T-cell (primary cell): ENCODE measurements around the gene CGB3. TPM values are rescaled to one million over a fixed set of nuclear protein-coding genes. Genes with fewer than 3 reads are reported as not detected.
"Not testable (repeated sequence)": the region's sequence is repeated elsewhere in the genome, so short reads cannot be mapped to it uniquely, and the experiment has no call there.

ENCODE experiments used
- ATAC-seq, 4 experiments: fragments of 200-7000 bp in 3 of 4; fragments of 150-1000 bp in 1 of 4; cut with Tn5 transposase; replicated peaks in 1 of 4; 1 replicate in 3 of 4; 2 replicates in 1 of 4; pipeline ENCODE4 v1.10.0; 2021; ENCODE audit warnings: moderate library complexity in 3 of 4, mild to moderate bottlenecking in 2 of 4, moderate number of reproducible peaks in 1 of 4
- CTCF ChIA-PET, 2 donors: fragments of 300-600 bp; sonication (Branson Sonifier 250); formaldehyde crosslinking; loops; one replicate each; lab custom pipeline; 2022; ENCODE audit warnings: antibody characterized with exemption in 2 of 2; lab: Charles Lee
- POLR2A ChIA-PET, 2 donors: fragments of 300-600 bp; sonication (Branson Sonifier 250); formaldehyde crosslinking; loops; one replicate each; lab custom pipeline; 2022; ENCODE audit warnings: antibody characterized with exemption in 2 of 2; lab: Charles Lee
- DNase-seq, 35 experiments: peaks; one replicate each; pipeline versions ENCODE4 v3.0.0 to v3.0.0-alpha.2; 2013 to 2023
- H3K27ac ChIP-seq: one replicate; pipeline ENCODE4 v1.5.1; 2013; ENCODE audit warnings: low read length
- H3K27me3 ChIP-seq, 2 experiments: replicated peaks in 1 of 2; 1 replicate in 1 of 2; 2 replicates in 1 of 2; pipeline versions ENCODE4 v1.6.1 to v1.7.0; 2013; ENCODE audit warnings: low read length in 1 of 2, mixed read lengths in 1 of 2; ENCODE audit not compliant: control insufficient read depth in 2 of 2, insufficient read depth in 2 of 2; ENCODE audit errors: extremely low read depth in 1 of 2
- H3K36me3 ChIP-seq, 2 donors: 1 replicate in 1 of 2; 2 replicates in 1 of 2; pipeline versions ENCODE4 v1.6.1 to v1.7.0; 2013; ENCODE audit warnings: low read length in 1 of 2; ENCODE audit not compliant: control insufficient read depth in 2 of 2, insufficient read depth in 1 of 2; ENCODE audit errors: extremely low read depth in 1 of 2
- H3K4me1 ChIP-seq, 2 experiments: 1 replicate in 1 of 2; 2 replicates in 1 of 2; pipeline versions ENCODE4 v1.6.1 to v1.7.0; 2013; ENCODE audit warnings: low read length in 2 of 2, mixed read lengths in 1 of 2; ENCODE audit not compliant: insufficient read depth in 2 of 2, control insufficient read depth in 1 of 2; ENCODE audit errors: extremely low read depth in 1 of 2
- H3K4me3 ChIP-seq, 2 donors: 1 replicate in 1 of 2; 2 replicates in 1 of 2; pipeline versions ENCODE4 v1.5.1 to v1.7.0; 2013; ENCODE audit warnings: mild to moderate bottlenecking in 2 of 2, low read length in 1 of 2, moderate library complexity in 1 of 2; ENCODE audit not compliant: control insufficient read depth in 1 of 2; ENCODE audit errors: extremely low read depth in 1 of 2
- H3K9me3 ChIP-seq: 2 replicates; pipeline ENCODE4 v1.7.0; 2013
- H3K27ac Mint-ChIP-seq, 2 donors: one replicate each; pipeline ENCODE4 v1.8.0; 2020 to 2021; ENCODE audit warnings: mild to moderate bottlenecking in 2 of 2, mixed read lengths in 2 of 2
- H3K27me3 Mint-ChIP-seq, 2 donors: one replicate each; pipeline ENCODE4 v1.8.0; 2021 to 2022; ENCODE audit warnings: mixed read lengths in 2 of 2
- H3K36me3 Mint-ChIP-seq: one replicate; pipeline ENCODE4 v1.8.0; 2021; ENCODE audit warnings: mixed read lengths
- H3K4me1 Mint-ChIP-seq, 3 donors: one replicate each; pipeline ENCODE4 v1.8.0; 2020 to 2022; ENCODE audit warnings: mixed read lengths in 3 of 3, mild to moderate bottlenecking in 1 of 3
- H3K4me3 Mint-ChIP-seq, 3 donors: one replicate each; pipeline ENCODE4 v1.8.0; 2020 to 2022; ENCODE audit warnings: mild to moderate bottlenecking in 3 of 3, mixed read lengths in 3 of 3, moderate library complexity in 3 of 3
- H3K9me3 Mint-ChIP-seq, 3 donors: one replicate each; pipeline ENCODE4 v1.8.0; 2020 to 2022; ENCODE audit warnings: mixed read lengths in 3 of 3
- WGBS: methylation state at CpG from one replicate; pipeline ENCODE4 v1.1.5; 2013; ENCODE audit warnings: missing lambda C conversion rate; ENCODE audit not compliant: insufficient coverage; 5-methylcytosine and 5-hydroxymethylcytosine counted together
- total RNA-seq, 35 experiments: library from RNA in 6 of 35; stranded (reverse) in 6 of 35; fragments of 120-200 nt in 1 of 35; gene quantifications; one replicate each; pipeline versions ENCODE4 v1.2.1 to v1.2.4 and lab custom pipeline; 2013 to 2026

Gene CGB3
- total RNA-seq, 5 donors from 2014 or later (not counting 1 experiment from before 2014, with no cell fraction given) = not detected

GRCh38 chr19:49025599-49025998, 1.5 kb upstream of the CGB3 start:
- H3K9me3 Mint-ChIP-seq, H3K27me3 Mint-ChIP-seq, H3K27me3 ChIP-seq, H3K36me3 Mint-ChIP-seq, H3K4me3 Mint-ChIP-seq, H3K27ac Mint-ChIP-seq, ATAC-seq, H3K36me3 ChIP-seq, H3K9me3 ChIP-seq, CTCF ChIA-PET, H3K27ac ChIP-seq, H3K4me3 ChIP-seq, DNase-seq, H3K4me1 ChIP-seq, H3K4me1 Mint-ChIP-seq, POLR2A ChIA-PET: not testable (repeated sequence)
- 88% methylated on average over 7 of the region's 23 CpGs for WGBS

GRCh38 chr19:49025088-49025487, 955 bp upstream of the CGB3 start:
- no CpG with 5 or more reads among the region's 6 CpGs for WGBS
- H3K36me3 ChIP-seq, H3K27me3 Mint-ChIP-seq, H3K27ac Mint-ChIP-seq, ATAC-seq, H3K9me3 Mint-ChIP-seq, H3K4me1 ChIP-seq, H3K4me3 Mint-ChIP-seq, H3K27ac ChIP-seq, H3K27me3 ChIP-seq, H3K9me3 ChIP-seq, CTCF ChIA-PET, H3K36me3 Mint-ChIP-seq, H3K4me3 ChIP-seq, POLR2A ChIA-PET, DNase-seq: not testable (repeated sequence)
- peaks cover 8 to 13% (median 12%) of the 10 kb centered on the region in 3 donors for H3K4me1 Mint-ChIP-seq

- Mint-ChIP-seq H3K9me3 (no peaks in the 10 kb centered on the region), H3K4me1 (peaks cover 19 to 32% (median 25%) of the 10 kb centered on the region in 3 donors), H3K27ac (no peak overlapping the region), H3K27me3 (peaks cover 0 to 8% of the 10 kb centered on the region in 2 donors), H3K36me3 (no peaks in the 10 kb centered on the region), H3K4me3 (no peak overlapping the region)
- 82% methylated on average over 5 of the region's 9 CpGs for WGBS
- ATAC-seq = no peak
- CTCF ChIA-PET = no interaction called here
- H3K4me3 ChIP-seq = no peak overlapping the region
- peaks cover 7 to 31% of the 10 kb centered on the region in 2 experiments for H3K4me1 ChIP-seq
- H3K36me3 ChIP-seq = no peaks in the 10 kb centered on the region
- H3K27ac ChIP-seq = no peak overlapping the region
- H3K27me3 ChIP-seq = peaks cover 0 to 15% of the 10 kb centered on the region in 2 experiments
- no peaks in the 10 kb centered on the region for H3K9me3 ChIP-seq
- POLR2A ChIA-PET = interaction anchor here in 1 of 2 donors (0.6 kb wide), 1 partner anchor 467 kb away, joined by 3 read pairs; no protein-coding TSS in a partner anchor
- DNase-seq = no peak
These were observed 2.0 kb downstream of the CGB3 start for GRCh38 chr19:49022116-49022515.

- H3K9me3 ChIP-seq = no peaks in the 10 kb centered on the region
- no peak overlapping the region for H3K27ac ChIP-seq
- peaks cover 0 to 15% of the 10 kb centered on the region in 2 experiments for H3K27me3 ChIP-seq
- H3K9me3 Mint-ChIP-seq = no peaks in the 10 kb centered on the region
- no peaks in the 10 kb centered on the region for H3K36me3 Mint-ChIP-seq
- H3K36me3 ChIP-seq = no peaks in the 10 kb centered on the region
- DNase-seq = no peak
- ATAC-seq = no peak
- whole genome bisulfite sequencing = 42% methylated on average over 9 of the region's 16 CpGs
- no peak overlapping the region for H3K4me3 ChIP-seq
- no peak overlapping the region for H3K4me3 Mint-ChIP-seq
- peaks cover 7 to 33% of the 10 kb centered on the region in 2 experiments for H3K4me1 ChIP-seq
- POLR2A ChIA-PET = no interaction called here
- CTCF ChIA-PET = no interaction called here
- no peak overlapping the region for H3K27ac Mint-ChIP-seq
- peaks cover 19 to 32% (median 25%) of the 10 kb centered on the region in 3 donors for H3K4me1 Mint-ChIP-seq
- peaks cover 0 to 8% of the 10 kb centered on the region in 2 donors for H3K27me3 Mint-ChIP-seq
These were observed 2.9 kb downstream of the CGB3 start for GRCh38 chr19:49020931-49021895.

DNA sequence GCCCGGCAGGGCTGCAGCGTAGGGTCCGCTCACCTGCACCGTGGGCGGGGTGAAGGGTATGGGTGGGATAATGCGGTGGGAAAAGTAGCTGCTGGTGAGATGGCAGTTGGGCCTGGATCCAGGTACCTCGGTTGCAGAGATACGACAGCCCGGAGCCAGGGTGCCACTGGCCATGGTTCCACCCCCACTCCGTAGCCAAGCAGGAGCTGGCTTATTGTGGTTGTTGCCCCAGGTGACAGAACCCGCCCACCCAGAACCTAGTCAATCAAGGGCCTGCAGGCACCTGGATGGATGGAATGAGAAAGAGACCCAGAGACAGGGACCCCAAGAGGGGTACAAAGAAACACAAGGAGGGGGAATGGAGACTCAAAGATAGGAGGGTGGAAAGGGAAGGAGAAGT, 3.8 kb downstream of the CGB3 start:
- Mint-ChIP-seq H3K27ac (no peak overlapping the region), H3K9me3 (no peaks in the 10 kb centered on the region), H3K4me1 (peaks cover 19 to 32% (median 25%) of the 10 kb centered on the region in 3 donors), H3K27me3 (peaks cover 0 to 8% of the 10 kb centered on the region in 2 donors), H3K4me3 (peak overlapping the region; percentile 83 to 95 (median 86)), H3K36me3 (no peaks in the 10 kb centered on the region)
- Histone ChIP-seq H3K27me3 (peaks cover 0 to 15% of the 10 kb centered on the region in 2 experiments), H3K36me3 (peaks cover 0 to 3% of the 10 kb centered on the region in 2 donors), H3K27ac (no peak overlapping the region), H3K4me1 (peaks cover 7 to 33% of the 10 kb centered on the region in 2 experiments), H3K9me3 (no peaks in the 10 kb centered on the region), H3K4me3 (no peak overlapping the region)
- POLR2A ChIA-PET = no interaction called here
- 100% methylated on average over 6 of the region's 11 CpGs for WGBS
- CTCF ChIA-PET = interaction anchor here in 1 of 2 donors (1.4 kb wide), 1 partner anchor 22 kb away, joined by 3 read pairs; no protein-coding TSS in a partner anchor
- DNase-seq = no peak
- no peak for ATAC-seq

GRCh38 chr19:49019242-49019932, 4.7 kb downstream of the CGB3 start:
- Mint-ChIP-seq H3K4me1 (peaks cover 19 to 32% (median 25%) of the 10 kb centered on the region in 3 donors), H3K36me3 (no peaks in the 10 kb centered on the region)
- ATAC-seq = peak; percentile 41 to 49 (median 46)

More at GRCh38 chr19:49019242-49019932, 4.7 kb downstream of the CGB3 start:
- Histone ChIP-seq H3K4me3 (peak overlapping the region; percentile 64 to 68), H3K9me3 (no peaks in the 10 kb centered on the region), H3K4me1 (peaks cover 7 to 33% of the 10 kb centered on the region in 2 experiments), H3K27me3 (peaks cover 0 to 15% of the 10 kb centered on the region in 2 experiments), H3K36me3 (peaks cover 0 to 5% of the 10 kb centered on the region in 2 donors), H3K27ac (no peak overlapping the region)
- ChIA-PET CTCF (interaction anchor here in 1 of 2 donors (0.6 to 2.9 kb wide), 3 partner anchors 21 to 308 kb away, joined by 3 to 15 read pairs (median 8); partner anchors contain the start of genes GYS1 and RUVBL2), POLR2A (interaction anchor here in 1 of 2 donors (0.7 kb wide), 1 partner anchor 101 kb away, joined by 3 read pairs; no protein-coding TSS in a partner anchor)
- H3K4me3 Mint-ChIP-seq = peak overlapping the region; percentile 83 to 95 (median 86)
- peaks cover 0 to 6% of the 10 kb centered on the region in 2 donors for H3K27me3 Mint-ChIP-seq
- DNase-seq = peak in 33 of 35 experiments; percentile 19 to 72 (median 45)
- H3K27ac Mint-ChIP-seq = peak overlapping the region in 1 of 2 donors; percentile 25
- no peaks in the 10 kb centered on the region for H3K9me3 Mint-ChIP-seq
- WGBS = 13% methylated on average over 38 of the region's 41 CpGs
